Uterus (tissue), 2 donors: ENCODE measurements around the gene TXLNG.

Source experiments
- CTCF ChIP-seq, 4 experiments: fragments of 200-600 bp in 2 of 4; fragments of 450-650 bp in 2 of 4; sonication (generic) in 2 of 4; IDR thresholded peaks; one replicate each; pipeline ENCODE4 v1.5.1; 2016 to 2019; ENCODE audit warnings: antibody characterized with exemption in 4 of 4, mild to moderate bottlenecking in 2 of 4, moderate library complexity in 1 of 4
- POLR2A ChIP-seq, 2 donors: fragments of 450-650 bp; IDR thresholded peaks; one replicate each; pipeline ENCODE4 v1.6.1; 2016; ENCODE audit warnings: antibody characterized with exemption in 2 of 2, mild to moderate bottlenecking in 1 of 2, moderate library complexity in 1 of 2

- no peak for TF ChIP-seq CTCF (IDR thresholded peaks at IDR 0.05)
- no peak for TF ChIP-seq POLR2A (IDR thresholded peaks at IDR 0.05)
Measured at GRCh38 chrX:16842684-16843083, 56.4 kb downstream of the TXLNG start.
